HepG2 (cell line): ENCODE results near the gene EFCAB8. TPM values are rescaled to one million over a fixed set of nuclear protein-coding genes. Genes with fewer than 3 reads are reported as not detected.

Experiments
- ATAC-seq: fragments of 200-7000 bp; cut with Tn5 transposase; 3 replicates; pipeline ENCODE4 v1.9.1; 2020; ENCODE audit warnings: mild to moderate bottlenecking, moderate library complexity
- BruUV-seq: library from RNA; stranded (reverse); fragments of 400-500 nt; replicated peaks from 2 replicates; lab custom pipeline; 2021; lab: Mats Ljungman, UMichigan
- CTCF ChIA-PET: fragments of 300-600 bp; formaldehyde crosslinking; extraction: SDS; loops from one replicate; lab custom pipeline; 2021; ENCODE audit warnings: low total read pairs, inconsistent platforms, low intra/inter-chr PET ratio; lab: Yijun Ruan, JAX
- POLR2A ChIA-PET: fragments of 350-600 bp; sonication (Branson Sonifier 250); formaldehyde crosslinking; loops from one replicate; lab custom pipeline; 2020; ENCODE audit warnings: antibody characterized with exemption, inconsistent platforms; lab: Yijun Ruan, JAX
- DNase-seq: peaks from one replicate; pipeline ENCODE4 v3.0.0-alpha.2; 2015; ENCODE audit warnings: low spot score
- FAIRE-seq: peaks from 3 replicates; lab custom pipeline; 2011; peaks lifted over from hg19 to GRCh38; lab: Jason Lieb, UNC
- H2AFZ ChIP-seq: one replicate; pipeline ENCODE4 v1.6.1; 2011; ENCODE audit warnings: low read length, inconsistent platforms
- H3K27ac ChIP-seq: fragments of 300-600 bp; 3 replicates; pipeline ENCODE4 v1.8.0; 2011; ENCODE audit warnings: mixed run types, mild to moderate bottlenecking, mixed read lengths, low read length, inconsistent platforms; ENCODE audit not compliant: insufficient read depth; ENCODE audit errors: extremely low read length
- H3K27me3 ChIP-seq, 2 experiments: fragments of 200-600 bp in 1 of 2; 2 replicates in 1 of 2; 3 replicates in 1 of 2; pipeline versions ENCODE4 v1.6.0 to v1.8.0; 2011; ENCODE audit warnings: low read length in 2 of 2, mild to moderate bottlenecking in 2 of 2, moderate library complexity in 2 of 2, inconsistent platforms in 1 of 2; ENCODE audit not compliant: insufficient read depth in 2 of 2, control insufficient read depth in 1 of 2
- H3K36me3 ChIP-seq, 2 experiments: fragments of 200-600 bp in 1 of 2; replicated peaks in 1 of 2; 2 replicates in 1 of 2; 3 replicates in 1 of 2; pipeline versions ENCODE4 v1.5.1 to v1.8.0; 2011; ENCODE audit warnings: low read length in 2 of 2, inconsistent platforms in 1 of 2; ENCODE audit not compliant: insufficient read depth in 2 of 2, control insufficient read depth in 1 of 2
- H3K4me1 ChIP-seq: 2 replicates; pipeline ENCODE4 v1.5.1; 2012; ENCODE audit warnings: low read length, inconsistent platforms; ENCODE audit not compliant: insufficient read depth
- H3K4me2 ChIP-seq: 2 replicates; pipeline ENCODE4 v1.6.0; 2011; ENCODE audit warnings: low read depth, low read length, inconsistent platforms
- H3K4me3 ChIP-seq, 3 experiments: fragments of 200-600 bp in 1 of 3; sonication (generic), shearing (Covaris generic) in 1 of 3; replicated peaks in 1 of 3; 2 replicates each; pipeline ENCODE4 v1.5.1; 2011 to 2016; ENCODE audit warnings: low read length in 3 of 3, inconsistent platforms in 2 of 3, low read depth in 2 of 3, mild to moderate bottlenecking in 2 of 3, control low read depth in 1 of 3, mixed read lengths in 1 of 3; ENCODE audit not compliant: insufficient read depth in 1 of 3
- H3K79me2 ChIP-seq: one replicate; pipeline ENCODE4 v1.6.1; 2011; ENCODE audit warnings: low read length, inconsistent platforms; ENCODE audit not compliant: insufficient read depth
- H3K9ac ChIP-seq: 2 replicates; pipeline ENCODE4 v1.6.0; 2011; ENCODE audit warnings: mild to moderate bottlenecking, low read depth, low read length, inconsistent platforms; ENCODE audit not compliant: insufficient read depth
- H3K9me3 ChIP-seq: 2 replicates; pipeline ENCODE4 v1.5.1; 2012; ENCODE audit warnings: mild to moderate bottlenecking, low read length
- H4K20me1 ChIP-seq: 2 replicates; pipeline ENCODE4 v1.6.0; 2011; ENCODE audit warnings: inconsistent platforms, mild to moderate bottlenecking, low read length, moderate library complexity; ENCODE audit not compliant: insufficient read depth
- ARID5B ChIP-seq: IDR thresholded peaks from 2 replicates; pipeline ENCODE4 v1.4.0; 2020; ENCODE audit warnings: mild to moderate bottlenecking, missing genetic modification reagents
- ARNT ChIP-seq: fragments of 450-650 bp; IDR thresholded peaks from 2 replicates; pipeline ENCODE4 v1.6.1; 2017
- CHCHD3 ChIP-seq: sonication (generic); formaldehyde crosslinking; IDR thresholded peaks from 2 replicates; pipeline ENCODE4 v1.8.0; 2022; ENCODE audit warnings: mild to moderate bottlenecking, missing genetic modification reagents, moderate library complexity
- GATAD1 ChIP-seq: IDR thresholded peaks from 2 replicates; pipeline ENCODE4 v1.6.1; 2016; ENCODE audit warnings: missing genetic modification reagents, missing compliant biosample characterization
- GZF1 ChIP-seq: sonication (generic); formaldehyde crosslinking; IDR thresholded peaks from 2 replicates; pipeline ENCODE4 v1.5.1; 2020; ENCODE audit warnings: mild to moderate bottlenecking, missing genetic modification reagents
- ISX ChIP-seq: sonication (generic); formaldehyde crosslinking; conservative IDR thresholded peaks from 2 replicates; pipeline ENCODE4 v1.5.0; 2020; ENCODE audit warnings: missing genetic modification reagents
- KLF9 ChIP-seq: IDR thresholded peaks from 2 replicates; pipeline ENCODE4 v1.6.1; 2016; ENCODE audit warnings: low read depth
- SP140L ChIP-seq: sonication (generic); formaldehyde crosslinking; IDR thresholded peaks from 2 replicates; pipeline ENCODE4 v1.4.0; 2020; ENCODE audit warnings: missing genetic modification reagents, borderline replicate concordance
- SRSF4 ChIP-seq: fragments of 200-400 bp; formaldehyde crosslinking; IDR thresholded peaks from one replicate; pipeline ENCODE4 v1.6.1; 2018; ENCODE audit warnings: mild to moderate bottlenecking, low read depth, low read length, moderate library complexity; ENCODE audit not compliant: poor library complexity, severe bottlenecking
- SUZ12 ChIP-seq: fragments of 150-350 bp; IDR thresholded peaks from 2 replicates; pipeline ENCODE4 v1.6.1; 2014; ENCODE audit warnings: low read depth, low read length
- ZNF572 ChIP-seq: sonication (generic); formaldehyde crosslinking; IDR thresholded peaks from 2 replicates; pipeline ENCODE4 v1.5.1; 2020; ENCODE audit warnings: mild to moderate bottlenecking, missing genetic modification reagents
- ZNF703 ChIP-seq: sonication (generic); formaldehyde crosslinking; IDR thresholded peaks from 2 replicates; pipeline ENCODE4 v1.5.1; 2020; ENCODE audit warnings: missing genetic modification reagents, mild to moderate bottlenecking, moderate library complexity, borderline replicate concordance
- ZXDC ChIP-seq: sonication (generic); formaldehyde crosslinking; IDR thresholded peaks from 2 replicates; pipeline ENCODE4 v1.5.0; 2020; ENCODE audit warnings: mild to moderate bottlenecking, missing genetic modification reagents
- WGBS: methylation state at CpG from one replicate; pipeline ENCODE4 v1.1.6; 2017; ENCODE audit warnings: low lambda C conversion rate; 5-methylcytosine and 5-hydroxymethylcytosine counted together
- in situ Hi-C: cut with HindIII; loops from 2 replicates; pipeline ENCODE4 v1.10.0; 2017; ENCODE audit warnings: low pct_unique_long_range_greater_than_20kb; ENCODE audit not compliant: extremely low pct_ligation_motif_present
- intact Hi-C: fragments of 100-400 bp; cut with micrococcal nuclease; formaldehyde crosslinking; loops from one replicate; pipeline ENCODE4 v1.10.0; 2022; ENCODE audit not compliant: unreplicated experiment
- polyA plus RNA-seq, 8 experiments: library from polyadenylated mRNA; depleted of rRNA in 3 of 8; stranded (reverse) in 7 of 8; unstranded in 1 of 8; fragments of >200 nt; fragmentation: Illumina TruSeq in 4 of 8; extraction: Trizol in 4 of 8; gene quantifications; 2 replicates each; pipeline versions ENCODE4 v1.2.1 to v1.2.3, GENCODE V29; 2011 to 2016; ENCODE audit warnings: low read depth in 4 of 8, missing spikeins in 1 of 8, mixed read lengths in 1 of 8; ENCODE audit not compliant: insufficient read depth in 1 of 8
- total RNA-seq, 5 experiments: library from RNA; depleted of rRNA; stranded (reverse); fragments of >200 nt; fragmentation: Illumina TruSeq; extraction: Trizol; gene quantifications; 2 replicates each; pipeline ENCODE4 v1.2.3, GENCODE V29; 2016; ENCODE audit warnings: low read depth in 1 of 5

Gene EFCAB8
- total and polyA plus RNA-seq, 2 of the 13 experiments (the other 11 are each of a cell fraction or from before 2014, with no cell fraction given), result 0.15 to 0.22 TPM

GRCh38 chr20:32918751-32919150, 60.0 kb downstream of the EFCAB8 start:
- WGBS, result 5% methylated on average over 1 of the region's 1 CpG
- in situ Hi-C loops (no loop called here), intact Hi-C loops (no loop called here)

GRCh38 chr20:32920066-32920465, 61.3 kb downstream of the EFCAB8 start:
- no peak overlapping the region for H3K4me3 ChIP-seq
- no peaks in the 10 kb centered on the region for H3K4me1 ChIP-seq
- no TSS peak for BruUV-seq
- no peak overlapping the region for H2AFZ ChIP-seq
- POLR2A ChIA-PET, result no interaction called here
- no peak overlapping the region for H3K27ac ChIP-seq
- no peak for ATAC-seq
- no peak for FAIRE-seq
- no peaks in the 10 kb centered on the region for H3K79me2 ChIP-seq
- CTCF ChIA-PET, result no interaction called here
- H4K20me1 ChIP-seq, result no peaks in the 10 kb centered on the region
- H3K36me3 ChIP-seq, result no peaks in the 10 kb centered on the region
- intact Hi-C loops (no loop called here), in situ Hi-C loops (no loop called here)
- H3K27me3 ChIP-seq, result peaks cover 0 to 32% of the 10 kb centered on the region in 2 experiments; a peak in 4 of 5 replicates
- no peak overlapping the region for H3K4me2 ChIP-seq
- H3K9ac ChIP-seq, result no peak overlapping the region
- DNase-seq, result no peak
- H3K9me3 ChIP-seq, result peaks cover 13% of the 10 kb centered on the region
- WGBS, result 34% methylated on average over 12 of the region's 12 CpGs
- no peak for TF ChIP-seq ZXDC (CRISPR knock-in tag)
- TF ChIP-seq KLF9 (CRISPR knock-in tag), result no peak
- TF ChIP-seq SP140L (CRISPR knock-in tag), result no peak
- no peak for TF ChIP-seq ZNF572 (CRISPR knock-in tag)
- no peak for TF ChIP-seq ARNT
- no peak for TF ChIP-seq GATAD1 (CRISPR knock-in tag)
- TF ChIP-seq ISX (CRISPR knock-in tag), result no peak
- TF ChIP-seq GZF1, result no peak
- no peak for TF ChIP-seq SUZ12
- no peak for TF ChIP-seq SRSF4
- TF ChIP-seq CHCHD3 (CRISPR knock-in tag), result no peak
- no peak for TF ChIP-seq ARID5B

More at GRCh38 chr20:32918751-32919150, 60.0 kb downstream of the EFCAB8 start:
- no peaks in the 10 kb centered on the region for H4K20me1 ChIP-seq
- H3K9ac ChIP-seq, result no peak overlapping the region
- ATAC-seq, result no peak
- BruUV-seq, result no TSS peak
- H3K27ac ChIP-seq, result no peak overlapping the region
- TF ChIP-seq ZNF703 (CRISPR knock-in tag), result no peak
- no peaks in the 10 kb centered on the region for H3K79me2 ChIP-seq
- peaks cover 13% of the 10 kb centered on the region for H3K9me3 ChIP-seq
- no peaks in the 10 kb centered on the region for H3K36me3 ChIP-seq
- H3K4me3 ChIP-seq, result no peak overlapping the region
- POLR2A ChIA-PET, result no interaction called here
- no peaks in the 10 kb centered on the region for H3K4me1 ChIP-seq
- DNase-seq, result no peak
- peaks cover 0 to 28% of the 10 kb centered on the region in 2 experiments; a peak in 4 of 5 replicates for H3K27me3 ChIP-seq
- H2AFZ ChIP-seq, result no peak overlapping the region
- no peak overlapping the region for H3K4me2 ChIP-seq
- CTCF ChIA-PET, result no interaction called here
- FAIRE-seq, result no peak
